BJ (cell line): ENCODE measurements around the gene KCNJ16. TPM values are rescaled to one million over a fixed set of nuclear protein-coding genes. Genes with fewer than 3 reads are reported as not detected.

Source experiments
- CTCF ChIA-PET: fragments of 350-600 bp; formaldehyde crosslinking; extraction: SDS; loops from one replicate; lab custom pipeline; 2021; ENCODE audit warnings: antibody characterized with exemption, inconsistent platforms; lab: Yijun Ruan, JAX
- POLR2A ChIA-PET: fragments of 300-600 bp; sonication (Branson Sonifier 250); formaldehyde crosslinking; extraction: SDS; loops from one replicate; lab custom pipeline; 2021; ENCODE audit warnings: antibody characterized with exemption; lab: Charles Lee
- DNase-seq: peaks from one replicate; pipeline ENCODE4 v3.0.0-alpha.2; 2011; ENCODE audit warnings: low read depth
- H3K27me3 ChIP-seq: 2 replicates; pipeline ENCODE4 v1.6.0; 2011; ENCODE audit warnings: low read length; ENCODE audit not compliant: control insufficient read depth, insufficient read depth
- H3K36me3 ChIP-seq: 2 replicates; pipeline ENCODE4 v1.5.1; 2011; ENCODE audit warnings: low read length; ENCODE audit not compliant: control insufficient read depth, insufficient read depth
- H3K4me3 ChIP-seq: 2 replicates; pipeline ENCODE4 v1.5.1; 2011; ENCODE audit warnings: low read depth, mild to moderate bottlenecking, control low read depth, low read length
- polyA plus RNA-seq: library from polyadenylated mRNA; depleted of rRNA; stranded (reverse); fragments of >200 nt; gene quantifications from 2 replicates; pipeline ENCODE4 v1.2.3, GENCODE V29; 2011
- TF ChIP-seq, protein P1 (sequence below): IDR thresholded peaks from 2 replicates; pipeline ENCODE4 v1.5.1; 2011; ENCODE audit warnings: low read depth, mild to moderate bottlenecking, control low read depth, inconsistent platforms, low read length, moderate library complexity; ENCODE audit not compliant: insufficient read depth

KCNJ16 gene
- polyA plus RNA-seq, 1 experiment, result not detected

DNA sequence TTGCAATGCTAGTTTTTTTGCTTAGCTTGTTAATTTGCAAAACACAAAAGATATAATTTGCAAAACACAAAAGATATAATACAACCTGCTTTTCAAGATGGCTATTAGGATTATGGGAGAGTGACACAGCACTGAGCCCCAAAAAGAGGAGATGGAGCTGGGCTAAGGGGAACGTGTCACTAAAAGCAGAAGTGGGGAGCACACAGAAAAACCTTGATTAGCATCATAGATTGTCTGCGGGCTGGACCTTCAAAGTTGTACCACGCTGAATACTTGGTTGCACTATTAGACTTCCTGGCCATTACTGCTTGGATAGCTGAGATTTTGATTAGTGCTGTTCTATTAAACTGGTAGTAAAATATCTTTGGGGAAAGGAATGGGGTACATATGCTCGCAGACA lies 36.2 kb downstream of the KCNJ16 start:
- no peak for DNase-seq

DNA sequence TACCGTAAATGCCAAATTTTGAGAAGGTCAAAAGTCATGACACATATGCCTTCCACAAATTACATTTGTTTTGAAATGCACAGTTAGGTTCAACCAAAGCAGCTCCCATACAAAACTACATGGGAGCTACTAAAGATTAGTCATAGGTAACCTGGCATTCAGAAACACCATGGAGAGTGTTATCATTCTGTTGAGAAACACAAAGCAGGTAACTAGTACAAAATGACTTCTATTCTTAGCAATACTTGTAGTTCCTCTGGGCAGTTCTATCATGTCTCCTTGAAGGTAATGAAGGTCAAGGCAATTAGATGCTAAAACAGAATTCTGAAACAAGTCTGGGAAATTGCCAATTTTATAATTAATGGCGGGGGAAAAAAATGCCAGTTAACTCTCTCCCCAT lies 39.4 kb downstream of the KCNJ16 start:
- TF ChIP-seq, protein P1, sequence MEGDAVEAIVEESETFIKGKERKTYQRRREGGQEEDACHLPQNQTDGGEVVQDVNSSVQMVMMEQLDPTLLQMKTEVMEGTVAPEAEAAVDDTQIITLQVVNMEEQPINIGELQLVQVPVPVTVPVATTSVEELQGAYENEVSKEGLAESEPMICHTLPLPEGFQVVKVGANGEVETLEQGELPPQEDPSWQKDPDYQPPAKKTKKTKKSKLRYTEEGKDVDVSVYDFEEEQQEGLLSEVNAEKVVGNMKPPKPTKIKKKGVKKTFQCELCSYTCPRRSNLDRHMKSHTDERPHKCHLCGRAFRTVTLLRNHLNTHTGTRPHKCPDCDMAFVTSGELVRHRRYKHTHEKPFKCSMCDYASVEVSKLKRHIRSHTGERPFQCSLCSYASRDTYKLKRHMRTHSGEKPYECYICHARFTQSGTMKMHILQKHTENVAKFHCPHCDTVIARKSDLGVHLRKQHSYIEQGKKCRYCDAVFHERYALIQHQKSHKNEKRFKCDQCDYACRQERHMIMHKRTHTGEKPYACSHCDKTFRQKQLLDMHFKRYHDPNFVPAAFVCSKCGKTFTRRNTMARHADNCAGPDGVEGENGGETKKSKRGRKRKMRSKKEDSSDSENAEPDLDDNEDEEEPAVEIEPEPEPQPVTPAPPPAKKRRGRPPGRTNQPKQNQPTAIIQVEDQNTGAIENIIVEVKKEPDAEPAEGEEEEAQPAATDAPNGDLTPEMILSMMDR, result no peak
- ChIA-PET POLR2A (no interaction called here), CTCF (no interaction called here)

More for the DNA sequence above, 36.2 kb downstream of the KCNJ16 start:
- Histone ChIP-seq H3K36me3 (no peaks in the 10 kb centered on the region), H3K27me3 (0 out of 2 replicates have a peak, but pooled peaks cover 1% of the 10 kb centered on the region), H3K4me3 (no peak overlapping the region)
- POLR2A ChIA-PET, result no interaction called here
- TF ChIP-seq, protein P1, result no peak
- CTCF ChIA-PET, result no interaction called here

GRCh38 chr17:70115126-70115525 lies 40.1 kb downstream of the KCNJ16 start:
- ChIA-PET CTCF (no interaction called here), POLR2A (no interaction called here)
- no peaks in the 10 kb centered on the region for H3K36me3 ChIP-seq

More for the DNA sequence above, 39.4 kb downstream of the KCNJ16 start:
- no peak for DNase-seq
- 0 out of 2 replicates have a peak, but pooled peaks cover 1% of the 10 kb centered on the region for H3K27me3 ChIP-seq
- H3K36me3 ChIP-seq, result no peaks in the 10 kb centered on the region
- H3K4me3 ChIP-seq, result no peak overlapping the region

DNA sequence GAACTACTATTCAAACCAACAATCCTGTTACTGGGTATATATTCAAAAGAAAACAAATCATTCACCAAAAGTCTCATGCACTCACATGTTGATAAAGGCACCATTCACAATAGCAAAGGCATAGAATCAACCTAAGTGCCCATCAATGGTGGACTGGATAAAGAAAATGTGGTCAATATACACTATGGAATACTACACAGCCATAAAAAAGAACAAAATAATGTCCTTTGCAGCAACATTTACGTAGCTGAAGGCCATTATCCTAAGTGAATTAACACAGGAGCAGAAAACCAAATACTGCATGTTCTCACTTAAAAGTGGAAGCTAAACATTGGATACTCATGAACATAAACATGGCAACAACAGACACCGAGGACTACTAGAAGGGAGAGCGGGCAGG lies 41.9 kb downstream of the KCNJ16 start:
- TF ChIP-seq, protein P1, result no peak
- Histone ChIP-seq H3K36me3 (no peaks in the 10 kb centered on the region), H3K27me3 (0 out of 2 replicates have a peak, but pooled peaks cover 1% of the 10 kb centered on the region), H3K4me3 (no peak overlapping the region)
- no peak for DNase-seq
- CTCF ChIA-PET, result interaction anchor here (1.0 kb wide), 1 partner anchor 156 kb away, joined by 3 read pairs; no protein-coding TSS in a partner anchor
- POLR2A ChIA-PET, result no interaction called here

More at GRCh38 chr17:70115126-70115525, 40.1 kb downstream of the KCNJ16 start:
- DNase-seq, result no peak
- Histone ChIP-seq H3K4me3 (no peak overlapping the region), H3K27me3 (0 out of 2 replicates have a peak, but pooled peaks cover 1% of the 10 kb centered on the region)
- TF ChIP-seq, protein P1, result no peak

- ChIA-PET CTCF (no interaction called here), POLR2A (no interaction called here)
- TF ChIP-seq, protein P1, result no peak
- no peak for DNase-seq
- 0 out of 2 replicates have a peak, but pooled peaks cover 1% of the 10 kb centered on the region for H3K27me3 ChIP-seq
- H3K4me3 ChIP-seq, result no peak overlapping the region
- H3K36me3 ChIP-seq, result no peaks in the 10 kb centered on the region
Observed at GRCh38 chr17:70119545-70119944, 44.5 kb downstream of the KCNJ16 start.
